CD4-positive, alpha-beta T cell treated with Interleukin-15 for 4 hours (primary cell): Measurements from ENCODE around the gene PHEX.

ENCODE experiments used
- DNase-seq: peaks from one replicate; pipeline ENCODE4 v3.0.0-alpha.2; 2020; ENCODE audit warnings: low spot score

Gene PHEX

DNA sequence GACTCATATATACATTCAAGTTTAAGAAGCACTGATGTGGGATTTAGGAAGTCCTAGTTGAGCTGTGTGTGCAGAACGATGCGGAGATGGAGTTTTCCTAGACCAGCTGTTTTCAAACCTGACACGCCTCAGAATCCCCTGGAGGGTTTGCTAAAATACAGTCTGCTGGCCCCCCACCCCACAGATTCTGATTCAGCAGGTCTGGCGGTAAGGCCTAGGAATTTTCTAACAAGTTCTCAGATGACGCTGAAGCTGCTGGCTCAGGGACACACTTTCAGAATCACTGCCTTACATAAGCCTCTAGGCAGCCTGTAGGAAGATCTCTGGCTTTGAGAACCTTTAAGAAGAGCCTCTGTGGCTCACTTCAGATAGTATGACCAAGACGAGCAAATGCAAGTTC is 73.1 kb downstream of the PHEX start:
- no peak for DNase-seq

DNA sequence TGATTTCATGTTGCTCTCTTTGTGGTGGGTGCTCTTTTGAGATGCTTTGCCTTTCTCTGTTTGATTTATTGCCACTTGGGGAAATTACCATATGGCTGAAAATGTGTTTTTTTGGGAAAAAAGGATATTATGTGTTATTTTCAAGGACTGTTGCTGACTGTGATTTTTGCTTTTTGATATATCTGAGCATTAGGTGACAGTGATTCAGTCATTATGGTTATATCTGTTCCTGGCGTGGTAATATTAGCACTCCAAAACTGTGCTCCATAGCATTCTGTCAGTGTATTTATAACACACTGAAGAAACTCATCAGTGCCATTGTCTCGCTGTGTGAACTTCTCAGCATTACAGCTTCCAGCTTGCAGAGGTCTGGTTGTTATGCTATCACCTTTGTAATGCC is 73.8 kb downstream of the PHEX start:
- DNase-seq: no peak

DNA sequence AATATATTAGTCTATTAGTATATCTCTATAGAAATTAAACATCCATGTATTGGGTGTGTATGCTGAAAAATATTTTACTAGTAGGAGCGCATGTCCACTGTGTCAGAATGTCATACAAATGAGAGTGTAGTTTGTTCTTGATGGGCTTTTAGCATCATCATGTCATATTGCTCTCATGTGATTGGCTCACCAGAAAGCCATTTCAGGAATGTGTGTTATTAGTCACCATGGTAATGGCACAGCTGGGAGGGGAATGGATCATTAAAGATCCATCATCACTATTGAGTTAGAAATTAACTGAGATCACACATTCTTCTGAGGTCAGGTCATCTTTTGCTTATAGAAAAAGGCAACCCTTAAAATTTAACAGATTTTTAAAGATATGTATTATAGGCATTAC is 77.3 kb downstream of the PHEX start:
- DNase-seq: no peak

DNA sequence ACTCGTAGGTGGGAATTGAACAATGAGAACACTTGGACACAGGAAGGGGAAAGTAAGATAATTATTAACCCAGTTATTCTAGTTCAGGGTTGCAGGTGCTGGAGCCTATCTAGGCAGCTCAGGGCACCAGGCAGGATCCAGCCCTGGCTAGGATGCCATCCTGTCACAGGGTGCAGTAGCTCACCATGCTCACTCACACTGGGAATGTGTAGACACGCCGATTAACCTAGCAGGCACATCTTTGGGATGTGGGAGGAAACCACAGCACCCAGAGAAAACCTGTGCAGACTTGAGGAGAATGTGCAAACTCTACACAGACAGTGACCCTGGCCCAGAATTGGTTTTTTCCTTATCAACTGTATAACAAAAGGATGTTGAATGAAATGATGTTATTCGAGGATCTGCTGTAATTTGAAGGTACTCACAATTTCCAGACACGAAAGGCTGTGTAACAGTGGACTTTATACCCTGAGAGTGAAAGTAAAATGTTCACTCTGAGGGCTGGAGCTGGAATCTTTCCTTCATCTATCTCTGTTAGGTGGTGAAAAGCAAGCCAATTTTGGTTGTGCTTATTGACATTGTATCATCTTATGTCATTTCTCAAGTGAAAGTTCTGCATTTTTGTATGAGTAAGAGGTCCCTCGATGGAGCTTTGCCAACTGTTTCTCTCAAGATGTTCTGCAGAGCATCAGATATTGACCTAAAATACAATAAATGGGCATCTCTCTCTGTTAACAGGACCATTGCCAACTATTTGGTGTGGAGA is 78.8 kb downstream of the PHEX start:
- DNase-seq: no peak

DNA sequence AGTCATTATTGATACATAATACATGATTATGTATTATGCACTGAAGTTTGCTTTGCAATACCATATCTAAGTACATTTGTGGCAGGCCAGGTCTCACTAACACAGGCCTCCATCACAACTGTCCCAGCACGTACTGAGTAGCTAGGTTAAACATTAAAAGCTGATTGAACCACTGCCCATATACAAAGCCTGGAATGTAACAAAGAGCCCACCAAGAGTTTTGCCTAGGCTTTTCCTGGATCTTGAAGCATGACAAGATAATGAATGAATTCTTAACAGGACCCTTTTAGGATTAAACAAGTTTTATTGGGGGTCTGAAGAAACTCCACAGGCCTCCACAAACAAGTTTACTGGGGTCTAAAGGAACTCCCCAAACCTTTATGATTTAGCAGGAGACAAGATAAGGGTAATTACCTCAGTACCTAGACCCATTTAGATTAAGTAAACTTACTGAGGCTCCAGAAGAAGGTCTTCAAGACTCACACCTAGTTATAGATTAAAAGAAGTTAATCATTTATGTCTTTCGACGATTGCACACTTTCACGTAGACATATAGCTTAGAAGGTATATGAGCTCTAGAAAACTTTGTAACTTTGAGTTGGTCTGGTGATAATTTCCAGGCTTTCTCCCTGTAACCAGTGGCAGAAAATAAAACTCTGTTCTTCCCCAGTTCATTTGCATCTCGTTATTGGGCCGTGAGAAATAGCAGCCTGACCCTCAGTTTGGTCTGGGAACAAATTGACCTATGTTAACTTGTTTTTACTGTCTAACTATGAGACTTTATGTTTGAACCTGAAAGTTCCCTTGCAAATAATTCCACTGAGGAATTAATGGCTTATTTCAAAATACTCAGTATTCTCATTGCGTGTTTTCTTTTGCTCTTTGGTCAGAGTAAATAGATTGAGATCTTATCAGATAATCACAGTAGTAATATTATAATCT is 84.8 kb downstream of the PHEX start:
- DNase-seq: no peak

DNA sequence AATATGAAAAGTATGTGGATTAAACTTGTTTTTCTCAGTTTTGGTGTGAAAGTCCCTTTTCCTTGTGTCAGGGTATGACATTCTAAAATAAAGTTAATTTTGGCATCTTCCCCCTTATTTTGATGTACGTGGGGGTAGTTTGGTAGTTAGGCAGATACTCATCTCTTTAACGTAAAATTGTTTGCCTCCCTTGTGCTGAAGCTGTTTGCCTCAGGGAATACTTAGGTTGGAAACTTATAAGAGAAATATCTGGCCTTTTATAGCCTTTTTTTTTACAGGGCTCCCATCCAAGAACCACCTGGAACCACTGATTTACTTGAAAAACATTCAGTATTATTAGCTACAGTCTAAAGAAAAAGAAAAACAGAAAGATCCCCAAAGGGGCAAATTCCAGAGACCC is 85.5 kb downstream of the PHEX start:
- DNase-seq: no peak

DNA sequence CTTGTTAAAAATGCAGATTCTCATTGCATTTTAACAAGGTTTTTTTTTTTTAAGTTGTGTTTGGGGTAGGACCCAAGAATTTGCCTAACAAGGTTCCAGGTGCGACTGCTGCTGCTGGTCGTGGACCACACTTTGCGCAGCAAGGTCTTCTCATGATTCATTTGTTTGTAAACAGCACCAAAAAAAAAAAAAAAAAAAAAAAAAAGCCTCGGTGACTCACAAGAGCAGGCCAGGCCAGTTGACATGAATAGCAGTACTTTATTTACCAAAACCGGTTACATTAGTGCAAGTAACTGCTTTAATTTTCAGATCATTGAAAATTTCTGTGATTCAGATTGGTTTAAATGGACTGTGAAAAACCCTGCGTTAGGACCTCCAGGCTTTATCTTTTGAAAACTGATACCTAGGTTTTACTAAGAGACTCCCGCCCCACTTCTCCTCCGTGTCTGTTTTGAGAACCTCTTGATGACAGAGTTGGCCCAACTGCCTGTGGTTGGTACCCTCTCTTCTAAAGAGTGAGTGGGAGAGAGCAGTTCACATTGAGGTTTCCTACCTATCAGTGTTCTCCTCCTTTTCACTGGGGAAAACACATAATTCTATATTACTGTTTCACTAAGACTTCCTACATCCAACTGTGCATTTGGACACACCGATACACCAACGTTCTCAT is 86.2 kb downstream of the PHEX start:
- DNase-seq: no peak

DNA sequence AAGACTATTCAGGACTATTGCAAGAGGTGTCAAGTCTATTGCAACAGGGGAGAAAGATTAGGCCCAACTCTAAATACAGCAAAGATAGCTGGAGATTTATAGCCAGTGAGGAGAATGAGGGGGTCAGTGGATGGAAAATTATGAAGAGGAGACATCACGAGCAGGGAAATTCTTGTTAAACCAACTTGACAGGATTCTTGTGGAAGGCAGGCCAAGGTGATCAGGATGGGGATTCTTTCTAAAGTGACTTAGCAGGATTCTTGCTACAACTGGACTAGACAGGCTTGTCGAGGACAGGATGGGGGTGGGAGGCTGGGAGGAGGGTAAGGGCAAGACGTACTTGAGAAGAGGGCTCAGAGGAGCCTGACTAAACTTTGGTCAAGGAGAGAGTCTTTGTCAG is 89.0 kb downstream of the PHEX start:
- no peak for DNase-seq

DNA sequence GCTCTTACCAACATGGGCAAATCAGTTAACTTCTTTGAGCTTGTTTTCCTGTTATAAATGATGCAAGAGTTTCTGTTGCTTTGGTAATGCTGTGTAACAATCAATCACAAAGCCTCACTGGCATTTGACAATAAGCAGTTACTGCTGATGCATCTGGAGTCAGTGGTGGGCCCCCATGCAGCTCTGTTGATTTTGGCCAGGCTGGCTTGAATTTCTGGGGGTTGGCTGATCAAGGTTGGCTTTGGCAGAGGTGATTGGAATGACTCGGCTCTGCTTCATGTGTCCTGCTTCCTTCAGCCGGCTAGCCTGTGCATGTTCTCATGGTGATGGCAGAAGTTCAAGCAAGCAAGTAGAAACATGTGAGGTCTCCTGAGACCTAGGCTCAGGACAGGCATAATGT is 90.4 kb downstream of the PHEX start:
- no peak for DNase-seq

DNA sequence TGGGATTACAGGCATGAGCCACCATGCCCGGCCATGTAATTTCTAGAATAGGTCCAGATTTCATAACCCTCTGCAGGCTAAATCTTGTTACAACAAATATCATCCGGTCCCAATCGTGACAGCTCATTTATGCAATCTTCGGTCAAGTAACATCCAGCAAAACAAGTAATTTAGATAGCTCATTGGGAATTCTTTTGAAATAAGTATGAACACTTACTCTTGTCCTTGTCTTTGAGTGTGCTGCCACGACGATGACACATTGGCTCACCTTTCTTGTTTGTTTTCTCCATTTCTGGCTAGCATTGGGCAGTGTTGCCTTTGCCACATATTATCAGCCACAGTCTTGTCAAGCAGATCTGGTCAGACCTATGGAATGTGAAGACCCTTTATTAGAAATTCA is 92.0 kb downstream of the PHEX start:
- DNase-seq: no peak

DNA sequence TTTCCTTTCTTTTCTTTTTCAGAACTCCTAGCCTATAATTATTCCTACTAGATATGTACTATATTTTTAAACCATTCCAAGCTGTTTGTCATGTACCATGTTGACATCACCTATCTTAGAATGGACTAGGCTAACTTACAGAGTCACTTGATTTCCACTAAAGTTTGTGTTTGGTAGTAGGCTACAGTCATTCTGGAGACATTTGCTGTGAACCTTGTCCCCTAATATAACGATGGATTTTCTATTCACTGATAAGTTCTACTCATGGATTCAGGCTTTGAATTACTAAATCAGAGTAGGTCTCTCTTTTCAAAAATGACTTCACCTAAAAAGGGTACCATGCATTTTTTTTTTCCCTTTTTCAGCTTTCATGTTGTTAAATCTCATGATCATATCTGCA is 93.4 kb downstream of the PHEX start:
- DNase-seq: no peak

DNA sequence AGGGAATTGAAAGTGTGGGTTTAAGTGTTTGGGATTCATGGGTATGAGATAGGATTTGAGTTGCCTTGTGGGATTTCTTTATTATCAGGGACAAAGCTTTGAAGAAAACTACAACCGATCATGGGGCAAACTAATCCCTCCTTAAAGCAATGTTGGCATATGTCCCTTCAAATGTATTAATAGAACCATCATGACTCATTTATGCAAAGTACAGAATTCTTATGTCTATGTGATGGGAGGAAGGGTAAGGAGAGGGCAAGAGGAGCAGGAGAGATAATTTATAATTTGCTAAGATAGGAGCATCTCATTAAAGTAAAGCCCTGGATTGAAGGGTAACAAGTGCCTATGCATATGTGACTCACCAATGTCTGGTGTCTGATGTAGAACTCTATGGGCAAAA is 94.2 kb downstream of the PHEX start:
- no peak for DNase-seq

DNA sequence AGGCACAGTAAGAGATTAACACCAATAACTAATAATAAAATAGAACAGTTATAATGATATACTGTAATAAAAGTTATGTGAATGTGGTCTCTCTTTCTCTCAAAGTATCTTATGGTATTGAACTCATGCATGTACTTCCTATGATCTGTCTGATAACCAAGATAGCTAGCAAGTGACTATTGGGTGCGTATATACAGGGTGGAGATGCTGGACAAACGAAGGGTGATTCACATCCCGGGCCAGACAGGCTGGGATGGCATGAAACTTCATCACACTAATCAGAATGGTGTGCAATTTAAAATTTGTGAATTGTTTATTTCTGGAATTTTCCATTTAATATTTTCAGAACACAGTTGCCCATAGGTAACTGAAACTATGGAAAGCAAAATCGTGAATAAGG is 96.8 kb downstream of the PHEX start:
- DNase-seq: no peak

DNA sequence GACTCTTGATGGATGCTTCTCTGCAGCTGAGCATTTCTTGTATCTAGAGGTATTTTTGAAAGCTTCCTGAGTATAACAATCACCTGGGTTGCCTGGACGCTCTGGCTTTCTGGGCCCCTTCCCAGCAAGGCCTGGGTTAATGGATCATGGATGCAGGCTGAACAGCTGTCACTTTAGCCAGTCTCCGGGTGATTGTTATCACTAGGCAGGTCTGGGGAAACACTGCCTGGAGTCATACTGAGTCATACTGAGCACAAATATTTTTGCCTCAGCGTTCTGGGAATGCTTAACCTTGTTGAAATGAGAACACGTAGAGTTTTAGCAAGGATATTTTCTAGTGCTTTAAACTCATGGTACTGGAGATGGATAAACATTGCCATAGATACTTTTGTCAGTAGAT is 102.6 kb downstream of the PHEX start:
- no peak for DNase-seq

DNA sequence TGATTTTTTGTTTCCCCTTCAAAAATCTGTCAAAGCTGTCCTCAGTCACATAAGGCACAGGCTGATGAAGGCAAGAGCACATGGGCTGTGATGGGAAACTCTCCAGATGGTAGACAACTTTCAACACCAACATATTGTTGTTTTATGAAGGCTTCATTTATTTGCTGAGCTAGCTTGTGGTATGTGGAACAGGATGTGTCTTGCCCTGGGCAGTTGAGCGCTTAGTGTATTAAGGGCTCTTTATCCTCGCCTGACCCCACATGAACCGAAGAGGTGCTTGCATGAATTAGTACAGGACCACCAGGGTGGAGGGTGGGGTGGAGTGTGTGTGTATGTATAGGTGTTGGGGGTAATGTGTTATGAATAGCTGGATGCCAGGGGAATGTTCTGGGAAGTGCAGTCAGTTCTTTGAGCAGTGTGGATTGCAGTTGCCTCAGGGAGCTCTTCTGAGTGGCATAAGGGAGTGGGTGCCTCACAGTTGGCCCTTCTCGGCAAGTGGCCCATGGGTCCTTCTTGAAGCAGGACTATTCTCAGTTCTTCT is 103.1 kb downstream of the PHEX start:
- DNase-seq: no peak

DNA sequence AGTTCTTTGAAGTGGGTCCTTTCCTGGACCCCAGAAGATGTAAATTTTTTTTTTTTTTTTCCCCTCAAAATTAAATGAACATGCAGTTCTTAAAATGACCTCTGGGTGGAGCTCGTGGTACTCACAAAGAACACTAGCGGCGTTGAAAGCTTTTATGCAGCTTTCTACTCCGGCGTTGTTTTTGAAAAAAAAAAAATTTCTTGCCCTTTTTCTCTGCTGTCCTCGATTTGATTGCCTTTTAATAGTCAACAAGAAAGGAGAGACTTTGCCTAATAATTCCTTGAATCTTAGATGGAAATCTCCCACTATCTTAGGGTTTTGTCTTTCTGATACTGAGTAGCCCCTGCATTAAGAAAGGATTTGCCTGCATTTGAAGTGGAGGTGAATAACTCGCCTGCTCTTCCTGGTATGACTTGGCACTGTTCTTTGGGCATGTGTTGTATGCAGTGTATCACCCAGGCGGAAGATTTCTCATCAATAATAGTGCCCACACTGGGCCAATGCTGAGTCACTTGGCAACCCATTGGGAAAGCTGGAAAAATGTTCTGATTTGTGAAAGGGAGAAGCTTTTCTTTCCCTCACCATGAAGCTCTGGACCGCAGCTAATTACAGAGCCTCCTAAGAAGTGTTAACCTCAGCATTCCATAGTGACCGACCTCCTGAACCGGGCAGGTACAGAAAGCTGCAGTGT is 104.0 kb downstream of the PHEX start:
- DNase-seq: peak; percentile 47

DNA sequence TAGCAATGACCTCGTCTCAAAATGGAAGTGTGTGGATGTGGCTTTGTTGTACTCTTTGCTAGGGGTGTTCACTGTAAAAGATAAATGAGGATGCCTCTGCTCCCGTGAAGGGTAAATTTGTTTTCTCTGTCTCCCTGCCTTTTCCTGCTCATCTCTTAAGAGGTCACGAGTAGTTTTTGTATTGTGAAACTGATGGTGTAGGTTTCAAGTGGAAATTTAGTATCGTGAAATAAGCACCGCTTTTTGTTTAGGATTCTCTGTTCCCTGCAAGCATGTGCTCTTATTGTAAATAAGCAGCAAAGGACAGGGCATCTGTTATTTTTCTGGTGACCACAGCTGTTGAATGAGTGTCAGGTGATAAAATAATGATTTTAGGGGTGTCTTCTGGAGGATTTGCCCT is 104.6 kb downstream of the PHEX start:
- no peak for DNase-seq

DNA sequence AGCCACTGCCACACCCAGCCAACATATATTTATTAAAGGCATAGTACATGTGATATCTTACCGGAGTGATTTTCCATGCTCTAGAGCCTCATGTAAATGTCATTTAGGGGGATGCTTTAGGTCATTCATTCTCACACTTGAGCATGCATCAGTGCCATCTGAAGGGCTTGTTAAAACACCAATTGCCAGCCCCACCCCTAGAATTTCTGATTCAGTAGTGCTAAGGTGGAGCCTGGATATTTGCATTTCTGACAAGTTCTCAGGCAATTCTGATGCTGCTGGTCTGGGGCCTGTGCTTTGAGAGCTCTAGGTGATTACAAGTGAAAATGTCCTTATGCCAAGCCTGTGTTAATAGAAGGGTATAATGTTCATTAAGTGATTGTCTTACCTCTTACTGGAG is 107.7 kb downstream of the PHEX start:
- no peak for DNase-seq

DNA sequence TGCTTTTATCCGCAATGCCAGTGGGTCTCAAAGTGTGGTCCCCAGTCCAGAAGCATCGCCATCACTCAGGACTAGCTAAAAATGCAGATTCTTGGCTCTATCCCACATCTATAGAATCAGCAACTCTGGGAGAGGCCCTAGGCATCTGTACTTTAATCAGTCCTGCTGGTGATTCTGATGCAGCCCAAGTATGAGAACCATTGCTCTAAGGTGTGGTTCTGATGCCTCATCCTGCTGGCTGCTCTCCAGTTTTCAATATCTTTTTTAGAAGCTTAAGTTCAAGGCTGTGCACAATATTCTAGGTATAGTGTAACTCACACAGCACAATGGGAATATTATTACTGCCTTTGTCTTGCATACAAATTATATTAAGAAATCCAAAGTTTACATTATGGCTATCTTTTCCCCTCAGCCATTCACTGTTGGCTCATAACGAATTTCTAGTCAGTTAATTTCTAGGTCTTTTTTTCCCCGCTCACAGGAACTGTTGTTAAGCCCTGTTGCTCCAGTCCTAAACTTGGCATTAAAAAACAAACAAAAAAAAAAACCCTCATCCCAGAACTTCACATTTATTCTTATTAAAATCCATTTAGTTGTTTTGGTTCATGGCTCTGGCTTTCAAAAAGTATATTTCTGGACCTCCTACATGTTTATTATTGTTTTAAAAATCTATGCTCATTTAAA is 109.1 kb downstream of the PHEX start:
- no peak for DNase-seq

DNA sequence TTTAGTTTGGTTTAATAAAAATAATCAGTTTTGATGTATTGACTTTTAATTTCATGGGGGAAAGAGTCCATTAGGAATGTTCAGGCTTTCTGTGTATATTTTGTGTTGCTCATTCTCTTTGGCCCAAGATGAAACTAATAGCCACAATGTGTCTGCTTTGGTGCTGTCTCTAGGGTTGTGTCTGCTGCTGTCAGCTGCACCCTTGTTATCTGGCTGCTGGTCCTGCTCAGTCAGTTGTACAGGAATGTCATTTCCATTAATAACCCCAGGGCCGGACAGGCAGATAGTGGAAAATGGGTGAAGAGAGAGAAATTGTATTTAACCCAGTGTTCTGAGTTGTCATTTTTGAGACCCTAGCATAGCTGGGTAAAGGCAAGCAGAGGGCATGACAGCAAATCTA is 115.1 kb downstream of the PHEX start:
- DNase-seq: no peak

DNA sequence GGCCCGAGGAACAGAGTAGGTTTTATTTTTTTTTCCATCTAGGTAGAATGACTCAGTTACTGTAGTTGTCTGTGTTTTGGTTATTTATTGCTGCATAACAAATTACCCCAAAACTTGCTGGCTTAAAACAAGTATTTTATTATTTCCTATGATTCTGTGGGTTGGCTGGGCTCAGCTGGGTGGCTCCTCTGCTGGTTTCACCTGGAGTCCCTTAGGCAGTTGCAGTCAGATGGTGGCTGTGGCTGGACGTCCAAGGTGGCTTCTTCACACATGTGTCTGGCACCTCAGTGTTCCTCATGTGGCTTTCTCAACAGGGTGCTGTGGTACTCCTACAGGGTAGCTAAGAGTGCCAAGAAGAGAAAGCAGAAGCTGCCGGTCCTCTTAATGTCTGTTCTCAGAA is 115.8 kb downstream of the PHEX start:
- no peak for DNase-seq
